Tibial nerve (tissue), 4 donors: ENCODE results near the gene LRTM2. TPM values are rescaled to one million over a fixed set of nuclear protein-coding genes. Genes with fewer than 3 reads are reported as not detected.

Experiments
- DNase-seq, 2 donors: peaks; one replicate each; pipeline ENCODE4 v3.0.0-alpha.2; 2019; ENCODE audit warnings: low spot score in 2 of 2
- H3K27ac ChIP-seq, 4 donors: fragments of 200-600 bp; sonication (generic) in 3 of 4; one replicate each; pipeline ENCODE4 v1.5.1; 2017 to 2019; ENCODE audit warnings: mild to moderate bottlenecking in 1 of 4
- H3K27me3 ChIP-seq, 2 donors: fragments of 200-600 bp; sonication (generic) in 1 of 2; one replicate each; pipeline versions ENCODE4 v1.5.1 to v1.6.0; 2017 to 2019
- H3K36me3 ChIP-seq, 3 donors: fragments of 200-600 bp; sonication (generic); one replicate each; pipeline ENCODE4 v1.5.1; 2018 to 2019
- H3K4me1 ChIP-seq, 4 donors: fragments of 200-600 bp; sonication (generic) in 3 of 4; one replicate each; pipeline ENCODE4 v1.5.1; 2017 to 2019
- H3K4me3 ChIP-seq, 4 donors: fragments of 200-600 bp; sonication (generic) in 3 of 4; one replicate each; pipeline ENCODE4 v1.5.1; 2017 to 2019; ENCODE audit warnings: mild to moderate bottlenecking in 1 of 4, moderate library complexity in 1 of 4
- H3K9me3 ChIP-seq, 4 donors: fragments of 200-600 bp; sonication (generic) in 3 of 4; one replicate each; pipeline ENCODE4 v1.5.1; 2017 to 2019
- CTCF ChIP-seq, 5 experiments: fragments of 200-600 bp in 3 of 5; fragments of 450-650 bp in 2 of 5; sonication (generic) in 3 of 5; IDR thresholded peaks; one replicate each; pipeline ENCODE4 v1.5.1; 2016 to 2019; ENCODE audit warnings: antibody characterized with exemption in 5 of 5, mild to moderate bottlenecking in 3 of 5, moderate library complexity in 2 of 5
- EP300 ChIP-seq, 2 donors: sonication (generic); formaldehyde crosslinking; IDR thresholded peaks; one replicate each; pipeline ENCODE4 v1.6.1; 2017; ENCODE audit warnings: antibody characterized with exemption in 2 of 2, mild to moderate bottlenecking in 1 of 2
- POLR2A ChIP-seq, 2 donors: fragments of 450-650 bp; IDR thresholded peaks; one replicate each; pipeline ENCODE4 v1.6.1; 2017; ENCODE audit warnings: antibody characterized with exemption in 2 of 2, mild to moderate bottlenecking in 2 of 2, moderate library complexity in 2 of 2
- WGBS, 2 donors: methylation state at CpG; one replicate each; pipeline ENCODE4 v1.1.5; 2018; 5-methylcytosine and 5-hydroxymethylcytosine counted together
- total RNA-seq, 4 donors: library from RNA; depleted of rRNA; stranded (reverse); fragments of >200 nt; gene quantifications; one replicate each; pipeline ENCODE4 v1.1.0, GENCODE V29; 2016

The LRTM2 gene
- total RNA-seq, 4 donors from 2014 or later: not detected

DNA sequence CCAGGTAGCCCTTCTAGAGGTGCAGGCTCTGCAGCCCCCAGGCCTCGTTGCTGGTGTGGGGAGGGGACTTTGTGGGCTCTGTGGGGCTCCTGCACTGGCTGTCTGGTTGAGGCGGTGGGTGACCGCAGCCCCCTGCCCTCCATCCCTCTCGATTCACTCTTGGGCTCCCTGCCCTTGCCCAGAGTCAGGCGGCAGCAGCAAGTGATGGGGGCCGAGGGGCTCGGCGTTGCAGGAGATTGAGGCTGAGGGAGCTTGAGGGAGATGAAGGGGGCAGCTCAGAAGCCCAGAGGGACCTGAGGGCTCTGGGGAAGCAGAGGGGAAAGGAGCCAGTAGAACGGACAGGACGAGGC, 9.5 kb upstream of the LRTM2 start:
- H3K4me3 ChIP-seq: no peak overlapping the region

DNA sequence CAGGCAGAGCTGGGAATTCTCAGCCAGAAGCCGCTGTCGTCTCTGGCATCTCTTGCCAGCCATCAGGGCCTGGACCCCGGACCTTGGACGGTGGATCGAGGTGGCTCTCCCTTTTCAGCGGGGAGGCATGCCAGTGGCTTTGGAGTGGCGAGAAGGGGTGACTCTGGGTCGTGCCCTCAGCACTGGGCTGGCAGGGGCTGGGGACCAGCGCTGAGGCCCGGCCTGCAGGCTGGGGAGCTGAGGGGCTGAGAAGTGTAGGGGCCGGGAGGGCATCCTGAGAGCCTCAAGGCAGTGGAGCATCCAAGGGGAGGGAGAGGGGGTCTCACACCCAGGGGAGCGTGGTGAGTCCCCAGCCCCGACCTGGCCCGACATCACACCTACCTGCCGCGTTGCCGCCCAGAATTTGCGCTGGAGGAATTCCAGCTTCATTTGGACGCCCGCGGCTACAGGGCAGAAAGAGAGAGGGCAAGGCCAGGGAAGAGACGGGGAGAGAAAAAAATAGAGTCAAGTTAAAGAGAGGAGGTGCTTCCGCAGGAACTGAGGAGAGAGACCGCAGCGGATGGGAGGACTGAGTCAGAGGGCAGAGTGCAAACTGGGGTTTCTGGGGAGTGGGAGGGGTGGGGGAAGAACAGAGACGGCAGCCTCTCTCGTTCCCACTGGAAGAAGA, 9.0 kb upstream of the LRTM2 start:
- Histone ChIP-seq H3K27ac (peak overlapping the region in 2 of 4 donors; percentile 46 to 86), H3K4me1 (peaks cover 0 to 39% (median 4%) of the 10 kb centered on the region in 4 donors), H3K27me3 (no peaks in the 10 kb centered on the region), H3K4me3 (no peak overlapping the region), H3K36me3 (no peaks in the 10 kb centered on the region), H3K9me3 (no peaks in the 10 kb centered on the region)
- no peak for DNase-seq
- TF ChIP-seq CTCF (IDR thresholded peaks at IDR 0.05) (no peak), EP300 (IDR thresholded peaks at IDR 0.05) (no peak), POLR2A (IDR thresholded peaks at IDR 0.05) (no peak)
- WGBS, 2 donors: 51 to 55% methylated on average over 26 to 27 of the region's 27 CpGs

More for the DNA sequence above, 9.5 kb upstream of the LRTM2 start:
- WGBS, 2 donors: 83 to 84% methylated on average over 9 to 10 of the region's 10 CpGs
- TF ChIP-seq EP300 (IDR thresholded peaks at IDR 0.05) (no peak), POLR2A (IDR thresholded peaks at IDR 0.05) (no peak), CTCF (IDR thresholded peaks at IDR 0.05) (no peak)
- Histone ChIP-seq H3K9me3 (no peaks in the 10 kb centered on the region), H3K27ac (peak overlapping the region in 2 of 4 donors; percentile 46 to 86), H3K27me3 (no peaks in the 10 kb centered on the region), H3K36me3 (no peaks in the 10 kb centered on the region), H3K4me1 (peaks cover 0 to 39% (median 4%) of the 10 kb centered on the region in 4 donors)
- no peak for DNase-seq

DNA sequence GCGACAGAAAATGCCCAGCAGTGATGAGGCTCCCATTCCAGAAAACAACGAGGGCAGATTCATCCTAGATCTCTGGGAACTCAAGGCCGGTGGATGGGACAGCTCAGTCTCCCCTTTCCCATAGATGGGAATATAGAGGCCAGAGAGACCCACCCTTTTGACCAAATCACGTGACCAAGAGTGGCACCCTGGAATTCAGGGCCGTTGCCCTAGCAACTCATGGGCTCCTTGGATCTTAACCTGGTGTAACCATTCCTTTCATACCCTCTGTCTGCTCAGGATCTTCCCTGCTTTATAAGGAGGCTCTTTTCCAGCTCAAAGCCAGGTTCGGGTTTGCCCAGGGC, 8.4 kb upstream of the LRTM2 start:
- Histone ChIP-seq H3K4me3 (no peak overlapping the region), H3K9me3 (no peaks in the 10 kb centered on the region), H3K27me3 (no peaks in the 10 kb centered on the region), H3K4me1 (peaks cover 0 to 39% (median 4%) of the 10 kb centered on the region in 4 donors), H3K36me3 (no peaks in the 10 kb centered on the region), H3K27ac (peak overlapping the region in 3 of 4 donors; percentile 46 to 86 (median 57))
- TF ChIP-seq EP300 (IDR thresholded peaks at IDR 0.05) (no peak), CTCF (IDR thresholded peaks at IDR 0.05) (no peak), POLR2A (IDR thresholded peaks at IDR 0.05) (no peak)
- WGBS, 2 donors: 72 to 75% methylated on average over 6 of the region's 6 CpGs
- no peak for DNase-seq

DNA sequence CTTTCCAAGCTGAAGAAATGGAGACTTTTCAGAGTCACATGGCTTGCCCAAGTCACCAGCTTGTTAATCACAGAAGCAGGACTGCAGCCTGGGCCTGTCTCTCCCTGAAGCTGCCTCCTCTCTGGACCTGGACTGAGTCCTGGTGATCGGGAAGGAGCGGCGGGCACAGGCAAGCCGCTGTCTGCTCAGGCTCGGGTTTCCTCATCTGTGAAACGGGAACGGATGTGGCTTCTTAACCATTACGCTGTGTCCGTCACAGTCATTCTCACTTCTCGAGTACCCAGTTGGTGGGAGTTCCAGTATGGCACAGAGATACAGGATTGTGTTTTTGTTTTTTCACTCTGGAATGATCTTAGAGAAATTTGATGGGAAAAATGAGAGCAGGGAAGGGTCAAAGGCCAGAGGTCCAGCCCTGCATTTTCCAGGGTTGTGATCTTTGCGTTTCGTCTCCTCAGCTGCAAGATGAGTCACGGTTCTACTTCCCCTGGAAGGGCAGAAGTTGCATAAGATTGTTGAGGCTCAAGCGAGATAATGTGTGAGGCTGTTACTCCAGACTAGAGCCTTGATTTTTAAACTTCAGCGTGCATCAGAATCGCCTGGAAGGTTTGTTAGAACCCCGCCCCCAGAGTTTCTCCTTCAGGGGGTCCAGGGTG, 7.6 kb upstream of the LRTM2 start:
- Histone ChIP-seq H3K36me3 (no peaks in the 10 kb centered on the region), H3K27me3 (no peaks in the 10 kb centered on the region), H3K4me1 (peaks cover 0 to 39% (median 4%) of the 10 kb centered on the region in 4 donors), H3K9me3 (no peaks in the 10 kb centered on the region), H3K4me3 (no peak overlapping the region), H3K27ac (peak overlapping the region in 3 of 4 donors; percentile 46 to 86 (median 57))
- 43 to 54% methylated on average over 17 of the region's 17 CpGs for WGBS, 2 donors
- DNase-seq: peak in 1 of 2 donors; percentile 49
- peak in 1 of 2 donors; percentile 22 for TF ChIP-seq POLR2A (IDR thresholded peaks at IDR 0.05)
- no peak for TF ChIP-seq CTCF (IDR thresholded peaks at IDR 0.05)
- peak in 1 of 2 donors; percentile 67 for TF ChIP-seq EP300 (IDR thresholded peaks at IDR 0.05)

DNA sequence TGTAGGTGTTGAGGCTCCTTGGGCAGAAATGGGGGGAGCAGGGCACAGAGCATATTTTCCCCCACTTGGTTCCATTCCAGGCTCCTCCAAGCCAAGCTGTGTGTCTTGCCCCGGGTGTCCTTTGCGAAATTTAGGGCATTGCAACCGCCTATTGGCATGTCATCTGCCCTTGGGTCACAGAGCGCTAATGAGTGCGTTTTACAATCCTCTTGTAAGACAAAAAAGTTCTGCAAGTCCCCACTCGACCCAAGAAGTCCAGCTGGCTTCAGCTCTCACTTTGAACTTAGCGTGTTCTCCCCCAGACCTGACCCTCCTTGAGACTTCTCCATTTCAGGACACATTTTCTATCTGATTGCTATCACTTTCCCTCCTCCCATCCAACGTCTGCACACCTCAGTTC, 6.1 kb upstream of the LRTM2 start:
- TF ChIP-seq EP300 (IDR thresholded peaks at IDR 0.05): no peak
- no peak for TF ChIP-seq CTCF (IDR thresholded peaks at IDR 0.05)
- TF ChIP-seq POLR2A (IDR thresholded peaks at IDR 0.05): no peak
- Histone ChIP-seq H3K4me3 (no peak overlapping the region), H3K4me1 (peaks cover 0 to 39% (median 4%) of the 10 kb centered on the region in 4 donors), H3K27me3 (peaks cover 0 to 3% of the 10 kb centered on the region in 2 donors), H3K9me3 (no peaks in the 10 kb centered on the region), H3K27ac (peak overlapping the region in 1 of 4 donors; percentile 46), H3K36me3 (no peaks in the 10 kb centered on the region)
- no peak for DNase-seq
- WGBS, 2 donors: 68 to 74% methylated on average over 8 of the region's 8 CpGs
